HEK293 (cell line): ENCODE results near the gene ITGB1BP1.

Experiments used
- CTCF ChIA-PET: fragments of 350-600 bp; formaldehyde crosslinking; extraction: SDS; loops from one replicate; lab custom pipeline; 2021; ENCODE audit warnings: antibody characterized with exemption; lab: Yijun Ruan, JAX
- POLR2A ChIA-PET: fragments of 300-600 bp; formaldehyde crosslinking; extraction: SDS; loops from one replicate; lab custom pipeline; 2020; ENCODE audit warnings: antibody characterized with exemption, inconsistent platforms; lab: Yijun Ruan, JAX
- H3K27ac ChIP-seq: fragments of 200-500 bp; sonication (Bioruptor generic); 2 replicates; pipeline ENCODE4 v1.5.1; 2014; ENCODE audit warnings: low read depth, low read length, control low read depth, inconsistent platforms; ENCODE audit errors: extremely low read depth
- H3K36me3 ChIP-seq, 2 experiments: fragments of 200-500 bp in 1 of 2; sonication (Bioruptor generic) in 1 of 2; 1 replicate in 1 of 2; 2 replicates in 1 of 2; pipeline ENCODE4 v1.5.1; 2014 to 2017; ENCODE audit warnings: inconsistent platforms in 2 of 2, low read length in 2 of 2; ENCODE audit not compliant: control insufficient read depth in 2 of 2, insufficient read depth in 1 of 2
- H3K4me1 ChIP-seq: fragments of 200-500 bp; sonication (Bioruptor generic); 2 replicates; pipeline ENCODE4 v1.5.1; 2014; ENCODE audit warnings: mild to moderate bottlenecking, low read length, inconsistent platforms; ENCODE audit not compliant: control insufficient read depth, insufficient read depth
- H3K4me3 ChIP-seq: 2 replicates; pipeline ENCODE4 v1.5.1; 2011; ENCODE audit warnings: low read depth, mild to moderate bottlenecking, control low read depth, low read length, moderate library complexity
- H3K9me3 ChIP-seq: fragments of 200-500 bp; sonication (Bioruptor generic); 2 replicates; pipeline ENCODE4 v1.5.1; 2014; ENCODE audit warnings: low read depth, low read length, inconsistent platforms; ENCODE audit not compliant: control insufficient read depth, insufficient read depth
- KLF16 ChIP-seq: fragments of 450-650 bp; formaldehyde crosslinking; IDR thresholded peaks from 2 replicates; pipeline ENCODE4 v1.5.1; 2017; ENCODE audit warnings: missing biosample characterization, missing genetic modification characterization
- KLF9 ChIP-seq: fragments of 450-650 bp; formaldehyde crosslinking; IDR thresholded peaks from 2 replicates; pipeline ENCODE4 v1.5.1; 2016; ENCODE audit warnings: missing biosample characterization, missing genetic modification characterization, low read depth
- MZF1 ChIP-seq: fragments of 450-650 bp; formaldehyde crosslinking; IDR thresholded peaks from 2 replicates; pipeline ENCODE4 v1.5.1; 2017; ENCODE audit warnings: missing biosample characterization, missing genetic modification characterization, borderline replicate concordance
- PRDM1 ChIP-seq: fragments of 450-650 bp; formaldehyde crosslinking; IDR thresholded peaks from 2 replicates; pipeline ENCODE4; 2016; ENCODE audit warnings: missing biosample characterization, missing genetic modification characterization
- SP3 ChIP-seq: fragments of 450-650 bp; formaldehyde crosslinking; IDR thresholded peaks from 2 replicates; pipeline ENCODE4 v1.5.1; 2016; ENCODE audit warnings: missing biosample characterization, missing genetic modification characterization
- ZFP69B ChIP-seq: fragments of 450-650 bp; formaldehyde crosslinking; IDR thresholded peaks from 2 replicates; pipeline ENCODE4 v1.5.1; 2016; ENCODE audit warnings: missing biosample characterization, missing genetic modification characterization
- ZNF174 ChIP-seq: fragments of 450-650 bp; formaldehyde crosslinking; IDR thresholded peaks from 2 replicates; pipeline ENCODE4 v1.5.0; 2017; ENCODE audit warnings: missing biosample characterization, mild to moderate bottlenecking, missing genetic modification characterization
- ZNF214 ChIP-seq: fragments of 450-650 bp; formaldehyde crosslinking; IDR thresholded peaks from 2 replicates; pipeline ENCODE4 v1.5.1; 2017; ENCODE audit warnings: missing biosample characterization, mild to moderate bottlenecking, missing genetic modification characterization, borderline replicate concordance
- ZNF292 ChIP-seq: fragments of 450-650 bp; formaldehyde crosslinking; IDR thresholded peaks from 2 replicates; pipeline ENCODE4 v1.5.1; 2016; ENCODE audit warnings: low read depth, missing biosample characterization, missing genetic modification characterization, borderline replicate concordance
- ZNF521 ChIP-seq: fragments of 450-650 bp; formaldehyde crosslinking; IDR thresholded peaks from 2 replicates; pipeline ENCODE4 v1.5.1; 2017; ENCODE audit warnings: missing biosample characterization, mild to moderate bottlenecking, missing genetic modification characterization
- ZNF660 ChIP-seq: fragments of 450-650 bp; IDR thresholded peaks from 2 replicates; pipeline ENCODE4 v1.5.1; 2018; ENCODE audit warnings: missing biosample characterization, mild to moderate bottlenecking, missing genetic modification characterization
- TF ChIP-seq, protein P1 (sequence below): fragments of 450-650 bp; formaldehyde crosslinking; conservative IDR thresholded peaks from 2 replicates; pipeline ENCODE4 v1.5.1; 2016; ENCODE audit warnings: low read depth, missing biosample characterization, missing genetic modification characterization
- TF ChIP-seq, protein P2 (sequence below): fragments of 450-650 bp; formaldehyde crosslinking; optimal IDR thresholded peaks from 2 replicates; pipeline ENCODE3; 2016; ENCODE audit warnings: missing biosample characterization, mild to moderate bottlenecking, missing genetic modification characterization
- TF ChIP-seq, protein P3 (sequence below): fragments of 450-650 bp; formaldehyde crosslinking; IDR thresholded peaks from 2 replicates; pipeline ENCODE4 v1.5.1; 2017; ENCODE audit warnings: missing biosample characterization, missing genetic modification characterization

The ITGB1BP1 gene

DNA sequence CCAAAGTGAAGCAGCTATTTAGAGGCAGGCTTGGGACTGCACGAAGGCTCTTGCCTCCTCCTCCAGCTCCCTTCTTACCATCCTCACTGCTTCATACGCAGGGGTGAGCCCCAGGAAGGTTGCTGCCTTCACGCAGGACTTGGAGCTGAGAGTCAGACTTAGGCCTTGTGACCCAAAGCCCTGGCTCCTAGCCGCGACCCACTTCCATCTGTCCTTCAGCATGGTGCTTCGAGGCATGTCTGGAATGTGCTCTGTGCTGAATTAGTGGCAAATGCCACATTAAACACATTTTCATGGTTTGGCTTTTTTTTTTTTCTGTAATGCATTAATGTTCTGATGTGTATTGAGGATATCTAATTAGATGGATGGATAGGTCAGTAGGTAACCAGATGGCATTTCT, 37.5 kb downstream of the ITGB1BP1 start:
- Histone ChIP-seq H3K4me1 (peaks cover 2% of the 10 kb centered on the region), H3K9me3 (no peaks in the 10 kb centered on the region), H3K36me3 (peaks cover 0 to 67% of the 10 kb centered on the region in 2 experiments; a peak in 2 of 3 replicates), H3K27ac (no peak overlapping the region), H3K4me3 (no peak overlapping the region)
- POLR2A ChIA-PET, result interaction anchor here (0.6 kb wide), 1 partner anchor 134 kb away, joined by 4 read pairs; no protein-coding TSS in a partner anchor
- TF ChIP-seq, protein P1, sequence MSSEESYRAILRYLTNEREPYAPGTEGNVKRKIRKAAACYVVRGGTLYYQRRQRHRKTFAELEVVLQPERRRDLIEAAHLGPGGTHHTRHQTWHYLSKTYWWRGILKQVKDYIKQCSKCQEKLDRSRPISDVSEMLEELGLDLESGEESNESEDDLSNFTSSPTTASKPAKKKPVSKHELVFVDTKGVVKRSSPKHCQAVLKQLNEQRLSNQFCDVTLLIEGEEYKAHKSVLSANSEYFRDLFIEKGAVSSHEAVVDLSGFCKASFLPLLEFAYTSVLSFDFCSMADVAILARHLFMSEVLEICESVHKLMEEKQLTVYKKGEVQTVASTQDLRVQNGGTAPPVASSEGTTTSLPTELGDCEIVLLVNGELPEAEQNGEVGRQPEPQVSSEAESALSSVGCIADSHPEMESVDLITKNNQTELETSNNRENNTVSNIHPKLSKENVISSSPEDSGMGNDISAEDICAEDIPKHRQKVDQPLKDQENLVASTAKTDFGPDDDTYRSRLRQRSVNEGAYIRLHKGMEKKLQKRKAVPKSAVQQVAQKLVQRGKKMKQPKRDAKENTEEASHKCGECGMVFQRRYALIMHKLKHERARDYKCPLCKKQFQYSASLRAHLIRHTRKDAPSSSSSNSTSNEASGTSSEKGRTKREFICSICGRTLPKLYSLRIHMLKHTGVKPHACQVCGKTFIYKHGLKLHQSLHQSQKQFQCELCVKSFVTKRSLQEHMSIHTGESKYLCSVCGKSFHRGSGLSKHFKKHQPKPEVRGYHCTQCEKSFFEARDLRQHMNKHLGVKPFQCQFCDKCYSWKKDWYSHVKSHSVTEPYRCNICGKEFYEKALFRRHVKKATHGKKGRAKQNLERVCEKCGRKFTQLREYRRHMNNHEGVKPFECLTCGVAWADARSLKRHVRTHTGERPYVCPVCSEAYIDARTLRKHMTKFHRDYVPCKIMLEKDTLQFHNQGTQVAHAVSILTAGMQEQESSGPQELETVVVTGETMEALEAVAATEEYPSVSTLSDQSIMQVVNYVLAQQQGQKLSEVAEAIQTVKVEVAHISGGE (tag by site-specific recombination), result no peak
- no peak for TF ChIP-seq KLF16
- CTCF ChIA-PET, result interaction anchor here (0.7 to 1.6 kb wide), 2 partner anchors 168 to 243 kb away, joined by 3 to 4 read pairs; no protein-coding TSS in a partner anchor

DNA sequence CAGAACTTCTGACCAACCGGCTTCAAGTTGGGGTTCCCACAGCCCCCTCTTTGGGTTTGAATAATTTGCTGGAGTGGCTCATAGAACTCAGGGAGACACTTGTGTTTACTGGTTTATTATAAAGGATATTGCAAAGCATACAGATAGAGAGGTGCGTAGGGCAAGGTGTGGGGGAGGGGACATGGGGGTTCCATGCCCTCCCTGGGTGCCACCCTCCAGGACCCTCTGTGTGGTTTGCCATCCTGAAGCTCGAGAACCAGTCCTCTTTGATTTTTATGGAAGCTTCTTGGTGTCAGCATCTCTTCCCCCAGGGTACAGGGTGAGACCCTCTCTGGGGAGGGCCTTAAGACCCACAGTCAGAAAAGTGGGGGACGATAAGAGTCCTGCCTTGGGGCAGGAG, 38.8 kb downstream of the ITGB1BP1 start:
- peaks cover 0 to 59% of the 10 kb centered on the region in 2 experiments; a peak in 2 of 3 replicates for H3K36me3 ChIP-seq
- CTCF ChIA-PET, result interaction anchor here (0.6 to 1.6 kb wide), 2 partner anchors 241 to 265 kb away, joined by 3 to 4 read pairs; no protein-coding TSS in a partner anchor
- no peak for TF ChIP-seq ZNF660
- TF ChIP-seq ZNF292 (tag by site-specific recombination), result no peak
- TF ChIP-seq ZNF521 (tag by site-specific recombination), result no peak
- no peak for TF ChIP-seq ZNF174 (tag by site-specific recombination)
- TF ChIP-seq MZF1 (tag by site-specific recombination), result no peak
- TF ChIP-seq, protein P2, sequence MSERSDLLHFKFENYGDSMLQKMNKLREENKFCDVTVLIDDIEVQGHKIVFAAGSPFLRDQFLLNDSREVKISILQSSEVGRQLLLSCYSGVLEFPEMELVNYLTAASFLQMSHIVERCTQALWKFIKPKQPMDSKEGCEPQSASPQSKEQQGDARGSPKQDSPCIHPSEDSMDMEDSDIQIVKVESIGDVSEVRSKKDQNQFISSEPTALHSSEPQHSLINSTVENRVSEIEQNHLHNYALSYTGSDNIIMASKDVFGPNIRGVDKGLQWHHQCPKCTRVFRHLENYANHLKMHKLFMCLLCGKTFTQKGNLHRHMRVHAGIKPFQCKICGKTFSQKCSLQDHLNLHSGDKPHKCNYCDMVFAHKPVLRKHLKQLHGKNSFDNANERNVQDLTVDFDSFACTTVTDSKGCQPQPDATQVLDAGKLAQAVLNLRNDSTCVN, result no peak
- TF ChIP-seq SP3 (tag by site-specific recombination), result no peak
- TF ChIP-seq ZFP69B, result no peak
- no peak for TF ChIP-seq PRDM1
- TF ChIP-seq, protein P3, sequence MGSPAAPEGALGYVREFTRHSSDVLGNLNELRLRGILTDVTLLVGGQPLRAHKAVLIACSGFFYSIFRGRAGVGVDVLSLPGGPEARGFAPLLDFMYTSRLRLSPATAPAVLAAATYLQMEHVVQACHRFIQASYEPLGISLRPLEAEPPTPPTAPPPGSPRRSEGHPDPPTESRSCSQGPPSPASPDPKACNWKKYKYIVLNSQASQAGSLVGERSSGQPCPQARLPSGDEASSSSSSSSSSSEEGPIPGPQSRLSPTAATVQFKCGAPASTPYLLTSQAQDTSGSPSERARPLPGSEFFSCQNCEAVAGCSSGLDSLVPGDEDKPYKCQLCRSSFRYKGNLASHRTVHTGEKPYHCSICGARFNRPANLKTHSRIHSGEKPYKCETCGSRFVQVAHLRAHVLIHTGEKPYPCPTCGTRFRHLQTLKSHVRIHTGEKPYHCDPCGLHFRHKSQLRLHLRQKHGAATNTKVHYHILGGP, result no peak
- peaks cover 2% of the 10 kb centered on the region for H3K4me1 ChIP-seq
- H3K9me3 ChIP-seq, result no peaks in the 10 kb centered on the region
- no peak overlapping the region for H3K27ac ChIP-seq
- POLR2A ChIA-PET, result no interaction called here
- no peak overlapping the region for H3K4me3 ChIP-seq

DNA sequence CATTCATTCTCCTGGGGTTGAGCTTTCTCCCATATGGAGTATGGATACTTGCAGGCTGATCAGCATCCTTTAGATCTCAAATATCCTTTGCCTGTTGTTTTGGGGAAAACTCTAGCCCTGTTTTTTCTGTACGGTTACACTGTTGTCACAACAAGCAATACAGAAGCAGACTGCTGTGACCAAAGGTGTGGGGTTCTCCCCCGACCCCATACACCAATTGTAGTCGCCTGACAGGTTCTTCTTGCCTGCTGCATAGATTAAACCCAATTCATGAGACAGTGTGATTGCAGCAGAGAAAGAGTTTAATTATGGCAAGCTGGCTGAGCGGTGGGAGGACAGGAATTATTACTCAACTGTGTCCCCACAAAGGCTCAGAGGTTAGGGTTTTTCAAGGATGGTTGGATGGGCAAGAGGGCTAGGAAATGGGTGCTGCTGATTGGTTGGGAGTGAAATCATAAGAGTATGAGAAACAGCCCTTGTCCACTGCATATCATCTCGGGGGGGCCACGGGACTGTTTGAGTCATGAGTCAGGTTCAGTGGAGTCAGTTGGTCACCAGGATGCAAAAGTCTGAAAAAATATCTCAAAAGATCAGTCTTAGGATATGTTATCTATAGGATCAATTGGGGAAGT, 40.6 kb downstream of the ITGB1BP1 start:
- CTCF ChIA-PET, result interaction anchor here (0.6 kb wide), 1 partner anchor 18 kb away, joined by 3 read pairs; no protein-coding TSS in a partner anchor
- Histone ChIP-seq H3K4me1 (peaks cover 2% of the 10 kb centered on the region), H3K27ac (no peak overlapping the region), H3K36me3 (peaks cover 0 to 55% of the 10 kb centered on the region in 2 experiments; a peak in 2 of 3 replicates), H3K9me3 (no peaks in the 10 kb centered on the region), H3K4me3 (no peak overlapping the region)
- POLR2A ChIA-PET, result interaction anchor here (0.6 kb wide), 1 partner anchor 514 kb away, joined by 6 read pairs; no protein-coding TSS in a partner anchor
- TF ChIP-seq KLF16 (no peak), KLF9 (tag by site-specific recombination) (no peak), ZNF214 (tag by site-specific recombination) (no peak)
